ENCODE results near the gene SCN4B. TPM values are rescaled to one million over a fixed set of nuclear protein-coding genes. Genes with fewer than 3 reads are reported as not detected.

SCN4B gene
- total RNA-seq, 1 donor from 2014 or later, result 0.79 TPM

DNA sequence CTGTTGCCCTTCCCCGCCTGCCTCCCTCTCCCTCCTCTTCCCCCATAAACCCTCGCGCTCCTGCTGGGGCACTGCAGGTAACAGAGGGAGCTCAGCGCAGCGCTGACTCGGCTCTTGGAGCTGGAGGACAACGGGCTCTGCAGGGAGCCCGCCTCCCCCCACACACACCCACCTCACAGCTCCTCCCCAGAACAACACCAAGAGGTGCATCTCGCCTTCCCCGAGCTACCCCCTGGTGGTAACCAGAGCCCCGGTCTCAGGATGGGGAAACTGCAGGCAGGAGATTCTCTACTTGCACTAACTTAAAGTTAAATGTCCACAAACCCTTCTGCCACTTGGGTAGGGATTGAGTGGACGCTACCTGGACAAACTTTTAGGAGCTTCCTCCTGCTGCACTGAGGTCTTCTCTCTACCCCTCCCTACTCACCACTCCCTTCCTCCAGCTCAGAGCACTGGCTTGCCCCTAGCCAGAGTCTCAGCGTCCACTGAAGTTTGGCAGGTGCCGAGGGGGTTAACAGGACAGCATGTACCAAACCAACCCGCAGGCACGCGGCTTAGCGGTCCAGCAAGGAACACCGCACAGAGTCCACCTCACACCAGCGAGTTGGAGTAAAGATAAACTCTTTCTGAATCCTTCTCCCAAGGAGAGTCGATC lies 4.0 kb upstream of the SCN4B start:
- DNase-seq (ENCODE audit: low read depth), result no peak
- TF ChIP-seq, protein P1, sequence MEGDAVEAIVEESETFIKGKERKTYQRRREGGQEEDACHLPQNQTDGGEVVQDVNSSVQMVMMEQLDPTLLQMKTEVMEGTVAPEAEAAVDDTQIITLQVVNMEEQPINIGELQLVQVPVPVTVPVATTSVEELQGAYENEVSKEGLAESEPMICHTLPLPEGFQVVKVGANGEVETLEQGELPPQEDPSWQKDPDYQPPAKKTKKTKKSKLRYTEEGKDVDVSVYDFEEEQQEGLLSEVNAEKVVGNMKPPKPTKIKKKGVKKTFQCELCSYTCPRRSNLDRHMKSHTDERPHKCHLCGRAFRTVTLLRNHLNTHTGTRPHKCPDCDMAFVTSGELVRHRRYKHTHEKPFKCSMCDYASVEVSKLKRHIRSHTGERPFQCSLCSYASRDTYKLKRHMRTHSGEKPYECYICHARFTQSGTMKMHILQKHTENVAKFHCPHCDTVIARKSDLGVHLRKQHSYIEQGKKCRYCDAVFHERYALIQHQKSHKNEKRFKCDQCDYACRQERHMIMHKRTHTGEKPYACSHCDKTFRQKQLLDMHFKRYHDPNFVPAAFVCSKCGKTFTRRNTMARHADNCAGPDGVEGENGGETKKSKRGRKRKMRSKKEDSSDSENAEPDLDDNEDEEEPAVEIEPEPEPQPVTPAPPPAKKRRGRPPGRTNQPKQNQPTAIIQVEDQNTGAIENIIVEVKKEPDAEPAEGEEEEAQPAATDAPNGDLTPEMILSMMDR (IDR thresholded peaks at IDR 0.05; ENCODE audit: insufficient read depth, low read length, poor library complexity, severe bottlenecking), result no peak
- Histone ChIP-seq H3K4me3 (ENCODE audit: low read depth, low read length) (no peak overlapping the region), H3K36me3 (ENCODE audit: control insufficient read depth, insufficient read depth, low read length) (no peaks in the 10 kb centered on the region), H3K27me3 (ENCODE audit: control insufficient read depth, insufficient read depth, low read length) (peaks cover 91% of the 10 kb centered on the region)

- DNase-seq (ENCODE audit: low read depth), result no peak
- Histone ChIP-seq H3K4me3 (ENCODE audit: low read depth, low read length) (no peak overlapping the region), H3K36me3 (ENCODE audit: control insufficient read depth, insufficient read depth, low read length) (no peaks in the 10 kb centered on the region), H3K27me3 (ENCODE audit: control insufficient read depth, insufficient read depth, low read length) (peaks cover 90% of the 10 kb centered on the region)
- TF ChIP-seq, protein P1 (IDR thresholded peaks at IDR 0.05; ENCODE audit: insufficient read depth, low read length, poor library complexity, severe bottlenecking), result no peak
These were observed 3.3 kb upstream of the SCN4B start for GRCh38 chr11:118155776-118156530.

DNA sequence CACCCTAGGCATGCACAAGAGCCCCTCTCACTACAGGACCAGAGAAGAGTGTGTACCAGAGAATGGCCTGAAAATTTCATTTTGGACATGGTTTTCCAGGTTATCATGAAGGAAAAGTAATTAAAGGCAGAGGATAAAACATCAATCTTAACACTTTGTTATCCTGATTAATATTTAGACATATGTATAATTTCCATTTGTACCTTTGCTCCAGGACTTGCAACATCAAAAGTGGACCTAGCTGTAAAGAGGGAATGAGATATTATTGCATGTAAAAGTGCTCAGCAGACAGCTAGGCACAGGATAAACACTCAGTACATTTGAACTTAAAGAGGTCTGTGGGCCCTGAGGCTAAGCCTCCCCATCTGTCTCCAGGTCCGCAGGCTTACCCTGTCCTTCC lies 2.0 kb upstream of the SCN4B start:
- Histone ChIP-seq H3K4me3 (ENCODE audit: low read depth, low read length) (no peak overlapping the region), H3K27me3 (ENCODE audit: control insufficient read depth, insufficient read depth, low read length) (peaks cover 93% of the 10 kb centered on the region), H3K36me3 (ENCODE audit: control insufficient read depth, insufficient read depth, low read length) (no peaks in the 10 kb centered on the region)
- TF ChIP-seq, protein P1 (IDR thresholded peaks at IDR 0.05; ENCODE audit: insufficient read depth, low read length, poor library complexity, severe bottlenecking), result no peak
- no peak for DNase-seq (ENCODE audit: low read depth)

DNA sequence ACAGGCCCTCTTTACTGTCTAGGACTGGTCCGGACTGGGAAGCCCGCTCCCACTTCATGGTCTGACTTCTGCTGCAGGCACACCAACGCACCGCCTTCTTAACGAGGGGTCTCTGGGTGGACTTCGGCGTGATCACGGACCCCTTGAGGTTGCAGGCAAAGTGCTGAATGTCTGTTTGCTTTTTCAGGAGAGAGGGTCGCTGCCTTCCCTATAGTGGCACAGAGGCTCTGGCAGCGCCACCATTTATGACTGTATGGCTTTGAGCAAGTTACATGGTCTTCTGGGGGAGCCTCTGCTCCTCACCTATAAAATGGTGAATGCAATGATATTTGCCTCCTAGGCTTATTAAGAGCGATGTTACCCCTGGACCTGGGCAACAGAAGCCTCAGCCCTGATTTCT lies 1.4 kb upstream of the SCN4B start:
- TF ChIP-seq, protein P1 (IDR thresholded peaks at IDR 0.05; ENCODE audit: insufficient read depth, low read length, poor library complexity, severe bottlenecking), result no peak
- Histone ChIP-seq H3K36me3 (ENCODE audit: control insufficient read depth, insufficient read depth, low read length) (no peaks in the 10 kb centered on the region), H3K4me3 (ENCODE audit: low read depth, low read length) (no peak overlapping the region), H3K27me3 (ENCODE audit: control insufficient read depth, insufficient read depth, low read length) (peaks cover 96% of the 10 kb centered on the region)
- no peak for DNase-seq (ENCODE audit: low read depth)

- no peak for DNase-seq (ENCODE audit: low read depth)
- H3K27me3 ChIP-seq (ENCODE audit: control insufficient read depth, insufficient read depth, low read length), result peaks cover 96% of the 10 kb centered on the region
- no peaks in the 10 kb centered on the region for H3K36me3 ChIP-seq (ENCODE audit: control insufficient read depth, insufficient read depth, low read length)
- TF ChIP-seq, protein P1 (IDR thresholded peaks at IDR 0.05; ENCODE audit: insufficient read depth, low read length, poor library complexity, severe bottlenecking), result no peak
- H3K4me3 ChIP-seq (ENCODE audit: low read depth, low read length), result no peak overlapping the region
These were observed 893 bp upstream of the SCN4B start for GRCh38 chr11:118153516-118153915.
